Activated CD4-positive, alpha-beta T cell treated with anti-CD3 and anti-CD28 coated beads for 1 hour (primary cell): ENCODE data around the gene SRCAP.

Source experiments
- DNase-seq: peaks from one replicate; pipeline ENCODE4 v3.0.0-alpha.2; 2020

SRCAP gene

DNA sequence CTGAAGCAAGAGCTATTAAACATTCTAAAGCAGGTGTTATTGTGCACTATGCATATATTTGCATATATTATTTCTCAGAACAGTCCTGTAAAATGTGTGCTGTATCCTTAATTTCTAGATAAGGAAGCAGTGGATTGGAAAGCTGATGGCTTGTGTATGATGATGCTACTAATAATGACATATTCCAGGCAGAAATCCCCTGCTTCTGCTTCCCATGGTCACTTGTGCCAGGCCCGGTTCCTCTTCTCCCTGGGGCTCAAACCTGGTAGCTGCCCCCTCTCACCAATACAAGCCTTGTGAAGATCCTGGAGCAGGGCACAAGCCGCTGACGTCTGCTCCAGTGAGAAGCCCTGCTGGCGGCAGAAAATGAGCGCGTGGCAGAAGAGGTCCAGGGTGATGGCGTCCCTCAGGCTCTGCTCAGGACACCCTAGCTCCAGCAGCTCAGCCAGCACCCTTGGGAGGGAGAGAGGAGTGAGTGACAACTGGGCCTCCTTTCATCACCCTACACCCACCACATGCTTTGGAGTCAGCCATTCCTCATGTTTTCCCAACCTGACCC is 61.1 kb downstream of the SRCAP start:
- DNase-seq: no peak

DNA sequence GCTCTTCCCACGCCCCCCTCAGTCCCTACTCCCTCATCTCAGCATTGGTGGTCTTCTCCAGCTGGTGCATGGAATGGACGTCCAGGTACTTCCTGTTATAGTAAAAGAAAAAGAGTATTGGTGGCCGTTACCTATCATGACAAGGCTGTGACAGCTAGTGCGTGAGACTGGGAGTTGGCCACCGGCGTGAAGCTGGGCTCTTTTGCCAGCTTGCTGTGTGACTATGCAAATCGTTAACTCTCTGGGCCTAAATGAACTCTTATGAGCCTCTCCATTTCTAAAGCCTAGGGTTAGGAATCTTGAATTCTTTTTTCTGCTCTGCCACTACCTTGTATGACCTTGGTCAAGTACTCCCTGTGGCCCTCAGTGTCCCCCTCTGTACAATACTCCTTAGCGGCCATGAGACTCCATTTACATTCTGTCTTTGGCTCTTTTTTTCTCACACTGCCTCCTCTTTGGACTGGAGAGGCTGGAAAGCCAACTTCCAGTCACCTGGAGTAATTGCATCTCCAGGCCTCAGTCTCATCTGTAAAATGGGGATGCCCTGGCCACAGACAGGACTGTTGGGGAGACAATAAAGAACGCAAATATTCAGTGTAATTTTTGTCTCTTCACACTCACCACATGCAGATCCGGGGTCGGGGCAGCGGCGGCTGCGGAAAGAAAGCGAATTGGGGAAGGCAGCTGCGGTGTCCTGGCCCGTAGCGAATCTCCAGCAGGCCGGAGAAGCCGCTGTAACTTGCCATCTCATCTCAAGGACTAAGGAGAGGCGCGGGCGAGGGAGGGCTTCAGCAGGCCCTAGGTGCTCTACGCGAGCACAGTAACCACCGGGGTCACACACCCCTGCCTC is 61.8 kb downstream of the SRCAP start:
- no peak for DNase-seq

DNA sequence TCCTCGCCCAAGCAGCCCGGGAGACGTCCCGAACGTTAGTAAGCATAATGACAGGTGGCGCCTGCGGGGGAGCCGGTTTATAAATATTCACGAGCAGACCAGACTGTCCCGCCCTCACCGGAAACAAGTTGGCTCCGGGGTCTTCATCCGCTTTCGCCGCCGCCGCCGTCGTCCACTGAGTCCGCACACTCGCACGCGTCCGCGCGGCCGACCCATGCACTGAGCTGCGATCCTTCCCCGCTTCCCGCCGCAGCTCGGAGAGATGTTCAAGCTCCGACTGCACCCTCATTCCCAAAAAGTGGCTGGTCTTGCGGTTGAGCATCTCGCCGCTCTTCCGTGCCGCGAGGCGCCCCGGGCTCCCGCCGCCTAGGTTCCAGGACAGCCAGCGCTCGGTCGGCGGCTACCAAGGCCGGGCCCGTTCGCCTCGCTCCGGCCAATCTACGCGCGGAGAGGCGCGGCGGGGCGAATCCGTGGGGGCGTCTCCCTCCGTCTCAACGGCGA is 62.5 kb downstream of the SRCAP start:
- peak; percentile 13 for DNase-seq

DNA sequence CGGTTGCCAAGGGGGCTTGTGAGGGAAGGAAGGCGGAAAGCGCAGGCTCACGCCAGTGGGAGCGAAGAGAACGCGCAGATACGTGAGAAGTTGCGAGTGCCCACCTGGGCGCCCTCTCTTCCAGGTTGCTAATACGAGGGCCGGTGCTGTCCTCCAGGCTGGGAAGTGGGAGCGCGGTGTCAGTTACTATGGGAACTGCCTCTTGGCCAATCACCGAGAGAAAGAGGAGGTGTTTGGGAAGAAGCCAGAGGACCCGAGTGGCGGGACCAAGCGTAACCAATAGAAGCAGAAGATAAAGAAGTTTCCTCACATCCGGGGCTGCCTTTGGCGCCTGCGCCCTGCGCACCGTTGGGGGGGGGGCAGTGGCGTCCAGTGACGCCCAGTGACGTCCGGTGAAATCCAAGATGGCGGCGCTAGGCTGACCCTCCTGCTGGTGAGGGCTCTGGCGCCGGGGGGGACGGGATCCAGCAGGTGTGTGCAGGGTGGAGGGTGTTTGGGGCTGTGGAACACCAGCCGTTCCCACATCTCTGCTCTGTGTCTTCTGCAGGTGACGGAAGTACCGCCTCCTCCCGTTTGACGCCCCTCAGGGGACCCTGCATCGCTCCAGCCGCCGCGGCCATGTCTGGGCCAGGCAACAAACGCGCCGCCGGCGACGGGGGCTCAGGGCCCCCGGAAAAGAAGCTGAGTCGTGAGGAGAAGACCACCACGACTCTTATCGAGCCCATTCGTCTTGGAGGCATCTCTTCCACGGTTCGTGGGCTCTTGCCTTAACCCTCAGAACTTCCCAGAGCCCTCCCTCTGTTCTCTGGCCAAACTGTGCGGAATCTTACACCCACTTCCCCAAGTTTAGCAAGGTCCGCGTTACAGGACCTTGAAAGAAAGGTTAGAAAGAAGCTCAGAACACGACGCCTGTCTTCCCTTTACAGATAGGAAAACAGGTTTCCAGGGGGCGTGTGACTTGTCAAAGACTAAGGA is 63.2 kb downstream of the SRCAP start, which contains the start of the genes CFAP119 and RNF40:
CFAP119 (minus strand) TSS at position 135 of the 975 bp plus-strand sequence. CDS start 314 bp downstream, outside the sequence.
RNF40 (plus strand) TSS at position 395 of the 975 bp plus-strand sequence; CDS start at position 619, 224 bp downstream.
- DNase-seq: peak; percentile 80

DNA sequence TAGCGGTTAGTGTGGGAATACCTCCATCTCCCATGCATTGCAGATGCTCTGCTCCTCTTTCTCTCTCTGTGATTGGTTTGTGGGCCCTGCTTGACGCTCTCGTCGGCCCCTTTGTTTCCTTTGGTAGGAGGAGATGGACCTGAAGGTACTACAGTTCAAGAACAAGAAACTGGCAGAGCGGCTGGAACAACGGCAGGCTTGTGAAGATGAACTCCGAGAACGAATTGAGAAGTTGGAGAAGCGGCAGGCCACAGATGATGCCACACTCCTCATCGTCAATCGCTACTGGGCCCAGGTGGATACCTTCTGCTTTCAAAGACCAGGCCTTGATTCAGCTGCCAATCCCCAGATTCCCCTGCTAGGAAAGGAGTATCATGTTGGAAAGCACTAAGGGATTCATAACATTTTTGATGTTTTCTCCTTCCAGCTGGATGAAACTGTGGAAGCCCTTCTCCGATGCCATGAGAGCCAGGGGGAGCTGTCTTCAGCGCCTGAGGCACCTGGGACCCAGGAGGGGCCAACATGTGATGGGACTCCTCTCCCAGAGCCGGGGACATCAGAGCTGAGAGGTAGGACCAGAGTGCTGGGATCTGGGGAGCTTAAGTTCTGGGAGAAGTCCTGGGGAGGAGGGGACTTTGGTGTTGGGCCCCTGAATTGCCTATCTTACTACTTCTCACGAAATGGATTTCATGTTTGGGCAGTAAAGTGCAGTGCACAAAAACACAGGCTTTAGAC is 64.2 kb downstream of the SRCAP start:
- DNase-seq: no peak

DNA sequence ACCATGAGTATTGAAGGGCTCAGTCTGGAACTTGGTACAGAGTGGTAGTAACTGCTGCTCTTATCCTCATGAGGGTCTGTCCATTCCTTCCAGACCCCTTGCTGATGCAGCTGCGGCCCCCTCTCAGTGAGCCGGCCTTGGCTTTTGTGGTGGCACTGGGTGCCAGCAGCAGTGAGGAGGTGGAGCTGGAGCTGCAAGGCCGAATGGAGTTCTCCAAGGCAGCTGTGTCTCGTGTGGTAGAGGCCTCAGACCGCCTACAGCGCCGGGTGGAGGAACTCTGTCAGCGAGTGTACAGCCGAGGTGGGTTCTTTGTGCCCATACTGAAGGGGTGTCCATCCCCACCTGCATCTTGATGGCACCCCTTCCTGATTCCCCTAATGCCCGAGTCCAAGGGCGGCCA is 65.1 kb downstream of the SRCAP start:
- DNase-seq: no peak

DNA sequence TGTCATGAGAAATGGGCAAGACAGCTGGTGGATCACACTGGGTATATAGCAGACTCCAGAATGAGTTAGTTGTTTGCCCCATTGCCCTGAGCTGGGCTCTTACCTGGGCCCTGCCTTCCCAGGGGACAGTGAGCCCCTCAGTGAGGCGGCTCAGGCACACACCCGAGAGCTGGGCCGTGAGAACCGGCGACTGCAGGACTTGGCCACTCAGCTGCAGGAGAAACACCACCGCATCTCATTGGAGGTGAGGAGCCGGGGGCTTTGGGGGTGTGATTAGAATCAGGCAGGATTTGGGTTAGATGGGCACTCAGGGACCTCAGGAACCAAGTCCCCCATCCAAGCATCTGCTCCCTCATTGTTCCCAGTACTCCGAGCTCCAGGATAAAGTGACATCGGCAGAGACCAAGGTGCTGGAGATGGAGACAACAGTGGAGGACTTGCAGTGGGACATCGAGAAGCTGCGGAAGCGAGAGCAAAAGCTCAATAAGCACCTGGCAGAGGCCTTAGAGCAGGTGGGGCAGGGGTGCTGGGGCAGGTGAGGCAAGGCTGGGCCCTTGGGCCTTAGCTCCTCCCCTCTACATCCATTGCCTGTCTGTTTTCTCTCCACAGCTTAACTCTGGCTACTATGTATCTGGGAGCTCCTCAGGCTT is 66.0 kb downstream of the SRCAP start:
- DNase-seq: no peak

DNA sequence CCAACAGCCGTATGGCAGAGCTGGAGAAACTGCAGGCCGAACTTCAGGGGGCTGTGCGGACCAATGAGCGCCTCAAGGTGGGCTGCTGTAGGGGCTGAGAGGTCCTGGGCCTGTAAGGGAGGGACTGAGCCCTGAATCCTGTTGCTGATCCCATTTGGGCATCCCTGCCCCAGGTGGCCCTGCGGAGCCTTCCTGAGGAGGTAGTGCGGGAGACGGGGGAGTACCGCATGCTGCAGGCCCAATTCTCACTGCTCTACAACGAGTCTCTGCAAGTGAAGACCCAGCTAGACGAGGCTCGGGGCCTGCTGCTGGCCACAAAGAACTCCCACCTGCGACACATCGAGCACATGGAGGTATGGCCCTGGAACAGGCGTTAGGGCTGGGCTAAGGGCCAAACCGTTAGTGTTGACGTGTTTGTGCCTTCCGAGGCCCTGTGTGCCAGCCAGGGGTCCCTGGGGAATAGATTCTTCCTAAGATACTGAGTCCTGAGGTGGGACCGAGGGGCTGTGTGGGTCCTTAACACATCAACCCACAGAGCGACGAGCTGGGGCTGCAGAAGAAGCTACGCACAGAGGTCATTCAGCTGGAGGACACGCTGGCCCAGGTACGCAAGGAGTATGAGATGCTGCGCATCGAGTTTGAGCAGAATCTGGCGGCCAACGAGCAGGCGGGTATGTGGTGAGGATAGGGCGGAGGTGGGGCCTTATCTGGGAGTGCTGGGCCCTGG is 67.4 kb downstream of the SRCAP start:
- no peak for DNase-seq

DNA sequence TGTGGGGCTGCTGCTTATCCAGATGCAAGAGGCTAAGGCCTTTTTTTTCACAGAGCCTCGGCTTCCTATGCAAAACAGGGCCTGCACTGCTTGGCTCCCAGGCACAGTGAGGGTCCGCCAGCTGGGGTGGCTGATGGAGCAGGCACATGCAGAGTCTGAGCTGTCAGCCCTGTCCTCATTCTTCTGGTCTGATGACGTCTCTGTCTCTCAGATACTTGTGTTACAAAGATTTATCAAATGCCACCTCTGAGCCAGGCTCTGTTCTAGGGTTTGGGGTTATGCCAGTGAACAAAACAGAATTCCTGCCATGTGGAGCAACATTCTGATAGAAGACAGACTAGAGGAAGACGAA is 67.9 kb downstream of the SRCAP start:
- DNase-seq: no peak

DNA sequence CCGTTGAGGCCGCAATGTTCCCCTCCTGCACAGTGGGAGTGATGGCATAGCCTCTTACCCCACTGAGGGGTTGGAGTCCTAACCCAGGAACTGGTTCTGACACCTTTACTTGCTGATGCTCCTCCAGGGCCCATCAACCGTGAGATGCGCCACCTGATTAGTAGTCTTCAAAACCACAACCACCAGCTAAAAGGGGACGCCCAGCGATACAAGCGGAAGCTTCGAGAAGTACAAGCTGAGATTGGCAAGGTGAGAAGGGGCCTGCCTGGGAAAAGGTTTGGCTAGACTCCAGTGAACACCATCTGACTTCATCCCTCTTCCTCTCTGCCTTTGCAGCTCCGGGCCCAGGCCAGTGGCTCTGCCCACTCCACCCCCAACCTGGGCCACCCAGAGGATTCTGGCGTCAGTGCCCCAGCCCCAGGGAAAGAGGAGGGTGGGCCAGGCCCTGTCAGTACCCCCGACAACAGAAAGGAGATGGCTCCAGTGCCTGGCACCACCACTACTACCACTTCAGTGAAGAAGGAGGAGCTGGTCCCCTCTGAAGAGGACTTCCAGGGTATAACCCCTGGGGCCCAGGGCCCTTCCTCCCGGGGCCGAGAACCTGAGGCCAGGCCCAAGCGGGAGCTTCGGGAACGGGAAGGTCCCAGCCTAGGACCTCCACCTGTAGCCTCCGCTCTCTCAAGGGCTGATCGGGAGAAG is 68.9 kb downstream of the SRCAP start:
- no peak for DNase-seq

DNA sequence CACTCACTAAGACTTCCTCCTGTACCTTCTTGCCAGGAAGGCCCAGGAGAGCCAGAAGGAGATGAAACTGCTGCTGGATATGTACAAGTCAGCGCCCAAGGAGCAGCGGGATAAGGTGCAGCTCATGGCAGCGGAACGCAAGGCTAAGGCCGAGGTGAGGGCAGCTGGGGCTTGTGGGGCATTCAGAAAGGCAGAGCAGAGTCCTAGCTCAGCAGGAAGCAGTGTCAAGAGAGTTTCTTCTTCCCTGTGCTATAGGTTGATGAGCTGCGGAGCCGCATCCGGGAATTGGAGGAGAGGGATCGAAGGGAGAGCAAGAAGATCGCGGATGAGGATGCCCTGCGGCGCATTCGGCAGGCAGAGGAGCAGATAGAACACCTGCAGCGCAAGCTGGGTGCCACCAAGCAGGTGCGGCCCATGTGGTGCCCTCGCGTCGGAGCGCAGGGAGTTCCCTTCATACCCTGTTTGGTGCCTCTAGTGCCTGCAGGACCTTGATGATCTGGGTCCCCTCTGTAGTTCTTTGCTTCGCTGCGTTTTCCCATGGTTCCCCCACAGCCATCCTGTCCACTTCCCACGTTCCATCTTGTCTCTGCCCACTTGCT is 69.7 kb downstream of the SRCAP start:
- no peak for DNase-seq

DNA sequence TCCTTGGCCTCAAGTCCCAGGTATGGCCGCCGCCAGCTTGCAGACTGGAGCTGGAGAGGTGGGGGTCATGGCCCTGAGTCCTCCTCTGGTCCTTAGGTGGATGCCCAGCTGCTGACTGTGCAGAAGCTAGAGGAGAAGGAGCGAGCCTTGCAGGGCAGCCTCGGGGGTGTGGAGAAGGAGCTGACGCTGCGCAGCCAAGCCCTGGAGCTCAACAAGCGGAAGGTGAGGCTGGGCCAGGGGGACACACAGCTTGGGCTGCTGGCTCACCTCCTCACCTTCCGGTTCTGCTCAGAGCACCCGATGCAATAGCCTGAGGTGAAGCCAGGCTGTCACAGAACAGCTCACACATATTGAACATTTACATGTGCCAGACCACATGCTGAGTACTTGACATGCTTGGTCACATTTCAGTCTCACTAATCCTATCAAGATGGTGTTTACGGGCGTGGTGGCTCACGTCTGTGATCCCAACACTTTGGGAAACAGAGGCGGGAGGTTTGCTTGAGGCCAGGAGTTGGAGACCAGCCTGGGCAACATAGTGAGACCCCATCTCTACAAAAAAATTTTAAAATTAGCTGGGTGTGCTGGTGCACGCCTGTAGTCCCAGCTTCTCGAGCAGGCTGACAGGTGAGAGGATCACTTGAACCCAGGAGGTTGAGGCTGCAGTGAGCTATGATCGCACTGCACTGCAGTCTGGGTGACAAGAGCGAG is 70.6 kb downstream of the SRCAP start:
- DNase-seq: no peak

DNA sequence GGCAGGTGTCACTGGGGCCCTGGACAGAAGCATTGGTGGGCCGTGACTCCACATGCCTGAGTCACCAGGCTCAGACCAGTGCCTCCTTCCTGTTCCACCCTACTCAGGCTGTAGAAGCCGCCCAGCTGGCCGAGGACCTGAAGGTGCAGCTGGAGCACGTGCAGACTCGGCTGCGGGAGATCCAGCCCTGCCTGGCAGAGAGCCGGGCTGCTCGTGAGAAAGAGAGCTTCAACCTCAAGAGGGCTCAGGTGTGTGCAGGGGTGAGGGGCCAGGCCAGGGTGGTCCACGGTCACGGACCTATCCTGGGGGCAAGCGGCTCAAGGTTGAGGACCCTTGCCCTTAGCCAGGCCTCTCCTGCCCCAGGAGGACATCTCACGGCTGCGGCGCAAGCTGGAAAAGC is 72.8 kb downstream of the SRCAP start:
- DNase-seq: no peak

DNA sequence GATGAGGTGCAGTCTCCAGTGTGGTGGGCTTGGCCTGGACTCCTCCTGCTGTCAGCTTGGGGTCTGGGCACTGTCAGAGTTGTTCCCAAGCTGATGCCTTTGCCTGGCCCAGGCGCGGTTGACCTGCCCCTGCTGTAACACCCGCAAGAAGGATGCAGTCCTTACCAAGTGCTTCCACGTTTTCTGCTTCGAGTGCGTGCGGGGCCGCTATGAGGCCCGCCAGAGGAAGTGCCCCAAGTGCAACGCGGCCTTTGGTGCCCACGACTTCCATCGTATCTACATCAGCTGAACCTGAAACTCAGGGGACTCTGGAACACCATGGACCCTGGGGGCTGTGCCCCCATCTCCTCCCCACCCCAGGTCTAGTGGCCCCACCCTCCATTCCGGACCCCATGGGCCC is 74.9 kb downstream of the SRCAP start:
- DNase-seq: no peak

DNA sequence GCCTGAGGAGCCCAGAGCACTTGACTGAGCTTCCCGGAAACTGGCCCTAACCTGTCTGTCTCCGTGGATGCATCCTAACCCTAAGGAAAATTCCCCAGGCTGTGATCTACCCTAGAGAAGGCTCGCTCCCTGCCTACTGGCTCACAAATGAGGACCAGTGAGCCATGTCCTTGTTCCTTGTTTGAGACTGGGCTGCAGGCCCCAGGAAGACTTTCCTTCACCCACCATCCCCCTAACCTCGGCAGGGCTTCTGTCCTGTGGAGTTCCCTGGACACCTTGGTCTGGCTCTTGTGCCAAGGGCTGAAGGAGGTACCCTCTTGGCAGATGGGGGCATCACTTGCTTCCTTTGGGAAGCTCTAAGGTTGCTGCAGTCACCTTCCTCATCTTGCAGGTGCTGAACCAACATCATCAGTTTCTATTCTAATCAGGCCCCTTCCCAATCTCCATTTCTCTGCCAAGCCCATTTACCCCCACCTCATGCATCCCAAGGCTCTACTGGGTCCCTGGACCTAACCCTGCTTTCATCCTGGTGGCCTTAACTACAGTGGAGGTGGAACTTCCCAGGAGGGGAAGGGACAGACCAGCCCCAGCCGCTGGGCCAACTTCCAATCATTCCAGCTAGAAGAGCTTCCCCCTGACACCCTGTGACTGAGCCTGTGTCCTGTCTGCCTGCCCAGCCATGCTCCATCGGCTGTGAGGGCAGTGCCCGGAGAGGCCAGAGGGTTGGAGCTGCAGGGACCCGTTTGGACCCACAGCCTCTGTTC is 75.6 kb downstream of the SRCAP start:
- no peak for DNase-seq

DNA sequence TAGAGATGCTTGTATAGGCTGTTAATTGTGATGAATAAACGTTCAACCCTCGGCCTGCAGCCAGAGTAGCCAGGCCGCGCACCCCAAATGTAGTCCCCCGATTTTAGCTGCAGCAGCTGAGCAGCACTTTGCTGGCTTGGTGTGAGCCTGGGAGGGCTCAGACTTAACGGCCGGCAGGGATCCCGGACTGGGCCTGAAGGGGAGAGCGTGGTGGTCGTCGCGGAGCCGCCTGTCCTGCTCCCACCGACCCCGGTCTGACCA is 76.1 kb downstream of the SRCAP start:
- no peak for DNase-seq

DNA sequence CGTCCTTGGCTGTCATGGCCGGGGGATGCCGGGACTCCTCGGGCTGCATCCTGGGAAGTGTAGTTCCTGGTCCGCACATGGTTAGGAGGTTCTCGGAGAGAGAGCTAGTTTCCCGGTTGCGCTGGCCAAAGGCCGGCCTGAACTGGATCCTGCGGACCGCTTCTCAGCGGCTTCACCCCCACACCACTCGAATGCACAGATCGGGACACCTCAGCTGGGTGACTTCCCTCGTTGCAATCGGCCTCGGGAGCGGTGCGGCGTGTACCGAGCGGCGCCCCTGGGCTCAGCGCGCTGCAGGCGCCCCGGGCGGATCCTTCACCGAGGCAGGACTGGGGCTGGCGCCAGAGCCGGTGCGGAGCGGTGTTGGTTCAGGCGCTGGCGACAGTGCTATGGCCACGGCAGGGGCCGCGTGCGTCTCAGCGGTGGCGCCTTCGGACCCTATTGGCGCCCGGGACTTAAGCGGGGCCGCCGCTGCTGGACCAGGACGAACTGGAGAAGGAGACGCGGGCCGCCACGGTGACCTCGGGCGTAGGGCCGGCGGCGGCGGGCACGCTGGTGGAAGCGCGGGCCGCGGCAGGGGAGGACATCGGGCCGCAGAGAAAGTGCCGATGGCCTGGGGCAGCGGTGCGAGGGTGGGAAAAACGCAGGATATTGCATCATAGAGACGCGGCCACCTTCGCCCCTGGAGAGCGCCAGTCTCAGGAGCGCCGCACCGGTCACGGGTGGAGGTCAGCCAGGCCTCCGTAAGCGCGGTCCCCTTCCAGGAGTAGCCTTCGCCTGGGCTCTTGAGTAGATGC is 76.6 kb downstream of the SRCAP start:
- peak; percentile 38 for DNase-seq
